ENCODE data around the gene IGFBP3. TPM values are rescaled to one million over a fixed set of nuclear protein-coding genes. Genes with fewer than 3 reads are reported as not detected.
A peak's percentile ranks its signal among the peaks of the same experiment; 100 is the strongest.

Gene IGFBP3
- total and polyA plus RNA-seq, 2 experiments from 2014 or later: 11.2 to 11.3 TPM

- Mint-ChIP-seq H3K9me3 (no peaks in the 10 kb centered on the region), H3K4me1 (peaks cover 40% of the 10 kb centered on the region), H3K27ac (no peak overlapping the region), H3K36me3 (ENCODE audit: low read depth) (no peaks in the 10 kb centered on the region; the same call in 1 of the 3 replicates), H3K27me3 (ENCODE audit: insufficient read depth, low read depth, poor library complexity) (peaks cover 56% of the 10 kb centered on the region), H3K4me3 (peak overlapping the region; percentile 76)
- Histone ChIP-seq H3K27me3 (ENCODE audit: insufficient read depth) (peaks cover 57% of the 10 kb centered on the region), H3K27ac (ENCODE audit: low read depth) (no peak overlapping the region), H3K4me1 (ENCODE audit: insufficient read depth) (peaks cover 51% of the 10 kb centered on the region), H3F3A (replicated peaks; ENCODE audit: low read depth) (peaks cover 6% of the 10 kb centered on the region; the same call in 1 of the 2 replicates), H3K36me3 (ENCODE audit: insufficient read depth) (no peaks in the 10 kb centered on the region), H3K4me3 (peak overlapping the region; percentile 77), H3K79me2 (replicated peaks; ENCODE audit: insufficient read depth) (no peaks in the 10 kb centered on the region), H3K9me2 (ENCODE audit: insufficient read depth) (0 out of 2 replicates have a peak, but pooled peaks cover 7% of the 10 kb centered on the region), H4K20me1 (replicated peaks; ENCODE audit: insufficient read depth) (0 out of 2 replicates have a peak, but pooled peaks cover 7% of the 10 kb centered on the region), H2AFZ (peak overlapping the region; percentile 90), H3K4me2 (peak overlapping the region; percentile 84)
- ATAC-seq: peak; percentile 3
- TF ChIP-seq POLR2AphosphoS5 (IDR thresholded peaks at IDR 0.05; ENCODE audit: low read depth) (no peak), STAT1 (IDR thresholded peaks at IDR 0.05; ENCODE audit: unreplicated experiment) (no peak), ZNF462 (CRISPR knock-in tag; IDR thresholded peaks at IDR 0.05) (no peak), CREB1 (CRISPR knock-in tag; IDR thresholded peaks at IDR 0.05; ENCODE audit: low read depth) (no peak), CTCF (conservative IDR thresholded peaks at IDR 0.05; ENCODE audit: low read depth in 2 of 2) (no peak)
- TF ChIP-seq, protein P1, sequence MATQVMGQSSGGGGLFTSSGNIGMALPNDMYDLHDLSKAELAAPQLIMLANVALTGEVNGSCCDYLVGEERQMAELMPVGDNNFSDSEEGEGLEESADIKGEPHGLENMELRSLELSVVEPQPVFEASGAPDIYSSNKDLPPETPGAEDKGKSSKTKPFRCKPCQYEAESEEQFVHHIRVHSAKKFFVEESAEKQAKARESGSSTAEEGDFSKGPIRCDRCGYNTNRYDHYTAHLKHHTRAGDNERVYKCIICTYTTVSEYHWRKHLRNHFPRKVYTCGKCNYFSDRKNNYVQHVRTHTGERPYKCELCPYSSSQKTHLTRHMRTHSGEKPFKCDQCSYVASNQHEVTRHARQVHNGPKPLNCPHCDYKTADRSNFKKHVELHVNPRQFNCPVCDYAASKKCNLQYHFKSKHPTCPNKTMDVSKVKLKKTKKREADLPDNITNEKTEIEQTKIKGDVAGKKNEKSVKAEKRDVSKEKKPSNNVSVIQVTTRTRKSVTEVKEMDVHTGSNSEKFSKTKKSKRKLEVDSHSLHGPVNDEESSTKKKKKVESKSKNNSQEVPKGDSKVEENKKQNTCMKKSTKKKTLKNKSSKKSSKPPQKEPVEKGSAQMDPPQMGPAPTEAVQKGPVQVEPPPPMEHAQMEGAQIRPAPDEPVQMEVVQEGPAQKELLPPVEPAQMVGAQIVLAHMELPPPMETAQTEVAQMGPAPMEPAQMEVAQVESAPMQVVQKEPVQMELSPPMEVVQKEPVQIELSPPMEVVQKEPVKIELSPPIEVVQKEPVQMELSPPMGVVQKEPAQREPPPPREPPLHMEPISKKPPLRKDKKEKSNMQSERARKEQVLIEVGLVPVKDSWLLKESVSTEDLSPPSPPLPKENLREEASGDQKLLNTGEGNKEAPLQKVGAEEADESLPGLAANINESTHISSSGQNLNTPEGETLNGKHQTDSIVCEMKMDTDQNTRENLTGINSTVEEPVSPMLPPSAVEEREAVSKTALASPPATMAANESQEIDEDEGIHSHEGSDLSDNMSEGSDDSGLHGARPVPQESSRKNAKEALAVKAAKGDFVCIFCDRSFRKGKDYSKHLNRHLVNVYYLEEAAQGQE (IDR thresholded peaks at IDR 0.05; ENCODE audit: unreplicated experiment): no peak
- no peak for DNase-seq (ENCODE audit: low spot score)
Measured at GRCh38 chr7:45921381-45921698, 268 bp upstream of the IGFBP3 start.

All from GM23338 (cell line).